22Rv1 (cell line): Measurements from ENCODE around the gene TRIM22.
"Not testable (repeated sequence)": the region's sequence is repeated elsewhere in the genome, so short reads cannot be mapped to it uniquely, and the experiment has no call there.

ENCODE experiments used
- H3K27ac ChIP-seq: fragments of 450-650 bp; 2 replicates; pipeline ENCODE4 v1.5.1; 2017
- ZFX ChIP-seq: fragments of 450-650 bp; IDR thresholded peaks from 2 replicates; pipeline ENCODE4 v1.6.1; 2017; ENCODE audit warnings: antibody characterized with exemption, borderline replicate concordance
- TF ChIP-seq, protein P1 (sequence below): fragments of 450-650 bp; IDR thresholded peaks from 2 replicates; pipeline ENCODE4 v1.5.1; 2017; ENCODE audit warnings: mild to moderate bottlenecking

The TRIM22 gene

DNA sequence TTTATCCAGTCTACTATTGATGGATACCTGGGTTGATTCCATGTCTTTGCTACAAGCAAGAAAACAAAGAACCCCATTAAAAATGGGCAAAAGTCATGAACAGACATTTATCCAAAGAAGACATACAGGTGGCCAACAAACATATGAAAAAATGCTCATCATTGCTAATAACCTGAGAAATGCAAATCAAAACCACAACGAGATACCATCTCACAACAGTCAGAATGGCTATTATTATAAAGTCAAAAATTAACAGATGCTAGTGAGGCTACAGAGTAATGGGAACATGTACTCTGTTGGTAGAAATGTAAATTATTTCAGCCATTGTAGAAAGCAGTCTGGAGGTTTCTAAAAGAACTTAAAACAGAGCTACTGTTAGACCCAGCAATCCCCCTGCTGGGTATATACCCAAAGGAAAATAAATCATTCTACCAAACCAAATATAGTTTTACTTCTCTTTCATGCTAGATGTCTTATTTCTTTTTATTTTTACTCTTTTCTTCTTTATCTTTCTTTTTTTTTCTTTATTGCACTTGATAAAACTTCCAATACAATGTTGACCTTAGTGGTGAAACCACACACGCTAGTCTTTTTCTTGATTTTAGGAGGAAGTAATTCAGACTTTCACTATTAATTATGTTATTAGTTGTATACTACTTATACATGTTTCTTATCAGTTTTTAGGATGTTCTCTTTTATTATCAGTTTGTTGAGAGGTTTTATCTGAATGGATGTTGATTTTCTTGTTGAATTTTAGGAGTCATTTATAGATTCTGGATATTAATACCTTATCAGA, 14.3 kb downstream of the TRIM22 start:
- no peak for TF ChIP-seq ZFX
- TF ChIP-seq, protein P1, sequence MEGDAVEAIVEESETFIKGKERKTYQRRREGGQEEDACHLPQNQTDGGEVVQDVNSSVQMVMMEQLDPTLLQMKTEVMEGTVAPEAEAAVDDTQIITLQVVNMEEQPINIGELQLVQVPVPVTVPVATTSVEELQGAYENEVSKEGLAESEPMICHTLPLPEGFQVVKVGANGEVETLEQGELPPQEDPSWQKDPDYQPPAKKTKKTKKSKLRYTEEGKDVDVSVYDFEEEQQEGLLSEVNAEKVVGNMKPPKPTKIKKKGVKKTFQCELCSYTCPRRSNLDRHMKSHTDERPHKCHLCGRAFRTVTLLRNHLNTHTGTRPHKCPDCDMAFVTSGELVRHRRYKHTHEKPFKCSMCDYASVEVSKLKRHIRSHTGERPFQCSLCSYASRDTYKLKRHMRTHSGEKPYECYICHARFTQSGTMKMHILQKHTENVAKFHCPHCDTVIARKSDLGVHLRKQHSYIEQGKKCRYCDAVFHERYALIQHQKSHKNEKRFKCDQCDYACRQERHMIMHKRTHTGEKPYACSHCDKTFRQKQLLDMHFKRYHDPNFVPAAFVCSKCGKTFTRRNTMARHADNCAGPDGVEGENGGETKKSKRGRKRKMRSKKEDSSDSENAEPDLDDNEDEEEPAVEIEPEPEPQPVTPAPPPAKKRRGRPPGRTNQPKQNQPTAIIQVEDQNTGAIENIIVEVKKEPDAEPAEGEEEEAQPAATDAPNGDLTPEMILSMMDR, result no peak
- H3K27ac ChIP-seq, result no peak overlapping the region

DNA sequence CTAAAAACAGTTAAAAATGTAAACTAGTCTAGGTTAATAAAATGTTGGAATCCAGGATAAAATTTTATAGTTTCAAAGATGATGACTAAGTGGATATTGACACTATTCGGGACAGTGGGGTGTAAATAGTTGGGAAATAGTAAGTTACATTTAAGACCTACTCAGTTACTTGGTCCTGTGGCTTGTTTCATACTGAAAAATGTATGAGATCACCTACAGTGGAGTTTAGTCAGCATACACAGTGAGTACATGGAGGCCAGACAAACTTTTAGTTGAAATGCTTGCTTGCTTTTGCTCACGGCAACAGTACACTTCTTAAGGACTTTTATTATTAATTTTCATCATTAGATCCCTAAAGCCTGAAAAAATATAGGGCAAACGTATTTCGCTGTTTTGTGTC, 16.1 kb downstream of the TRIM22 start:
- TF ChIP-seq, protein P1, result no peak
- no peak for TF ChIP-seq ZFX

DNA sequence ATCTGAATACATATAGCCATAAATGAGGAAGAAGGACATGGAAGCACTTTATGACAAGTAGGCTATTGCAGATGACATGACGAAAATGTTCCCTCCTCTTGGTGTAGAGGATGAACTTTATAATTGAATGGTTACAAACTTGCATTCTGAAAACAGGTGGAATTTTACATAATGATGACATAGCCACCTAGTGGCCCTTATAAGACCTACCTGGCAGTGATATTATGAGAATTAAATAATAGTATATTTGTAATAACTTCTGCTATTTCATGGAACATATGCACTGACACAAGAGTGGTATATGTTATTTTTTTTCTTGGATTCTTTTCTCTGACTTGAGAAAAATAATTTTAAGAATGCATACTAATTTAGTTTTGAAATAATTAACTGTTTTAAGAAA, 22.9 kb downstream of the TRIM22 start:
- TF ChIP-seq, protein P1, result peak; percentile 52
- TF ChIP-seq ZFX, result no peak
- H3K27ac ChIP-seq, result no peak overlapping the region

More for the DNA sequence above, 16.1 kb downstream of the TRIM22 start:
- no peak overlapping the region for H3K27ac ChIP-seq

DNA sequence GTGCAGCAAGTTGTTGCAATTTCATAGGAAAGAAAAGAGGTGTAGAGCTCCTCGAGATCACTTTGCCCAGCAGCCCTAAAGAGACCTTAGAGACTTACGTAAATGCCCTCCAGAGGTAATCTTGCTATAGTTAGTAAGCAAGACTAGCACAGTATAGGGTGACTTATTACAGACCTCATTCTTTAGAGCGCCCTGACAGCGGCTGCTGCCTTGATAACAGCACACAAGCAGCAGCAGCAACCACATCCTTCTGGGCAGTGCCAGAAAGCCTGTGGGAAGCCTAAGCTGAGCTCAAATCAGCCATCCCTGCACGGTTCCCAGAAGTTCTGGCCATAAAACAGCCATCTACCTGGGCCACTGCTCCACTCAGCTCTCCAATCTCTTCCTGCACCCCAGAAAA, 24.1 kb downstream of the TRIM22 start:
- H3K27ac ChIP-seq, result no peak overlapping the region
- TF ChIP-seq, protein P1, result no peak
- TF ChIP-seq ZFX, result no peak

DNA sequence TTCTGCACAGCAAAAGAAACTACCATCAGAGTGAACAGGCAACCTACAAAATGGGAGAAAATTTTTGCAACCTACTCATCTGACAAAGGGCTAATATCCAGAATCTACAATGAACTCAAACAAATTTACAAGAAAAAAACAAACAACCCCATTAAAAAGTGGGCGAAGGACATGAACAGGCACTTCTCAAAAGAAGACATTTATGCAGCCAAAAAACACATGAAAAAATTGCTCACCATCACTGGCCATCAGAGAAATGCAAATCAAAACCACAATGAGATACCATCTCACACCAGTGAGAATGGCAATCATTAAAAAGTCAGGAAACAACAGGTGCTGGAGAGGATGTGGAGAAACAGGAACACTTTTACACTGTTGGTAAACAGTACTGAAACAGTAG, 26.9 kb downstream of the TRIM22 start:
- not testable (repeated sequence) for H3K27ac ChIP-seq

DNA sequence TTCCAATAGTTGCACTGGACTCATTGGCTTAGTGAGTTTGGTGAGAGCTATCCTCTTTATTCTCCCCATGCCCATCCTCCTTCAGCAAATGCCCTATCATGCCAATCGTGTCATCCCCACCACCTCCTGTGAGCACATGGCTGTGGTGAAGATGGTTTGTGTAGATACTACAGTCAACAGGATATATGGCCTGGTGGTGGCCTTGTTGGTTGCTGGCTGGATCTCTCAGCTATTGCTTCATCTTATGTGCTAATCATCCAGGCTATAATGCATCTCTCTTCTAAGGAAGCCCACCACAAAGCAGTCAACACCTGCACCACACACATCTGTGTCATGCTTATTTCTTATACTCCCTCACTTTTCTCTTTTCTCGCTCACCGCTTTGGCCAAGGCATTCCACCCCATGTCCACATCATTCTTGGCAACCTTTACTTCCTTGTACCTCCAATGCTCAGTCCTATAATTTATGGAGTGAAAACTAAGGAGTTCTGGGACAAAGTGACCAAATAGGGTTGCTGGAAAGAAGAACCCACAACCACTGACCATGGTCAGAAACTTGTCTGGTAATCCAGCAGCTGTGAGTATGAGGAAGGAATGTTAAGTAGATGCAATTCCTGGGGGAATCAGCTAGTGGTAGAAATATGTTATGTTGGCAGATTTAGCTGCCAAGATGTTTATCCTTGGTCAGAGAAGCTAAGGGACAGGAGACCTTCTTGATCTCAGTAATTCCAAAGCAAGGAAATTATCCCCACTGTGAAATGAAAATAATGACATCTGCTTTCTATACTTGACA, 30.3 kb downstream of the TRIM22 start:
- TF ChIP-seq, protein P1, result no peak
- TF ChIP-seq ZFX, result no peak
- H3K27ac ChIP-seq, result no peak overlapping the region

DNA sequence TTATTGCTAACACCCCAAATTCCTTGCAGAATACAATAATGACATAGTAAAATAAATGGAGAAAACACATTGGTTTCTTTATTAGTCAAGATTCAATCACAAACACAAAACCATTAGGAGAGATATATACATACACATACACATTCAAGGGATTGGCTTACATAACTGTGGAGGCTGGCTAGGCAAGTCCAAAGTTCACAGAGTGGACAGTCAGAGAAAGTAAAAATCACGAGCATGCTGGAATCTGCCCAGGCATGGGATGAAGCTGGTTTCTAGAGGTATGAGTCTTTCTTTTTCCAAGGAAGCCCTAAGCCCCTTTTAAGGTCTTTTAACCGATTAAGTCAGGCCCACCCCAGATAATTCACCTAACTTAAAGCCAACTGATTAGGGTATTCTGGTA, 33.0 kb downstream of the TRIM22 start:
- H3K27ac ChIP-seq, result no peak overlapping the region
- TF ChIP-seq, protein P1, result no peak
- no peak for TF ChIP-seq ZFX

DNA sequence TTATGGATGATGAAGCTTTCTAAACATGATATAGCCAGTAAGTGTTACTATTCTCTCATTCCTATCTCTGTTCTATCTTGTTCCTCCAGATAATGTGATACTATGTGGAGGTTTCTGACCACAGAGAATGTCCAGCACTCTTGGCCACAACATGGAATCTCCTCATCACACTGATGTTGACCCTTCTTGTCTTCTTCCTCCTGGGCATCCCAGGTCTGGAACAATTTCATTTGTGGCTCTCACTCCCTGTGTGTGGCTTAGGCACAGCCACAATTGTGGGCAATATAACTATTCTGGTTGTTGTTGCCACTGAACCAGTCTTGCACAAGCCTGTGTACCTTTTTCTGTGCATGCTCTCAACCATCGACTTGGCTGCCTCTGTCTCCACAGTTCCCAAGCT, 36.8 kb downstream of the TRIM22 start:
- TF ChIP-seq ZFX, result no peak
- TF ChIP-seq, protein P1, result no peak
- no peak overlapping the region for H3K27ac ChIP-seq
